Stimulated activated naive CD4-positive, alpha-beta T cell (primary cell): Measurements from ENCODE around the gene KY.

Experiments
- DNase-seq, 6 experiments: peaks; one replicate each; lab custom pipeline; 2025; lab: John Stamatoyannopoulos, UW

The KY gene

GRCh38 chr3:134619301-134619615 lies 31.6 kb downstream of the KY start:
- no peak for DNase-seq

- DNase-seq: no peak
These were observed 32.1 kb downstream of the KY start for GRCh38 chr3:134618478-134619300.

- DNase-seq: no peak
These were observed 33.0 kb downstream of the KY start for GRCh38 chr3:134617608-134618477.

- DNase-seq: no peak
These were observed 35.1 kb downstream of the KY start for GRCh38 chr3:134615743-134616142.

- DNase-seq: no peak
These were observed 35.9 kb downstream of the KY start for GRCh38 chr3:134614955-134615354.

- DNase-seq: no peak
These were observed 37.8 kb downstream of the KY start for GRCh38 chr3:134613006-134613520.

GRCh38 chr3:134611516-134611915 lies 39.3 kb downstream of the KY start:
- DNase-seq: no peak

GRCh38 chr3:134610432-134611385 lies 40.1 kb downstream of the KY start:
- DNase-seq: no peak

- DNase-seq: no peak
These were observed 40.9 kb downstream of the KY start for GRCh38 chr3:134609821-134610431.

- DNase-seq: no peak
These were observed 41.9 kb downstream of the KY start for GRCh38 chr3:134608771-134609435.

GRCh38 chr3:134608023-134608770 lies 42.6 kb downstream of the KY start:
- DNase-seq: no peak

- no peak for DNase-seq
These were observed 43.5 kb downstream of the KY start for GRCh38 chr3:134607054-134608022.

- DNase-seq: no peak
These were observed 44.5 kb downstream of the KY start for GRCh38 chr3:134606033-134607025.

GRCh38 chr3:134605556-134605955 lies 45.3 kb downstream of the KY start:
- no peak for DNase-seq

GRCh38 chr3:134603956-134604355 lies 46.9 kb downstream of the KY start:
- DNase-seq: no peak

GRCh38 chr3:134603480-134603879 lies 47.3 kb downstream of the KY start:
- no peak for DNase-seq

GRCh38 chr3:134602440-134602814 lies 48.4 kb downstream of the KY start:
- no peak for DNase-seq
